ENCODE measurements around the gene RUNX2.

RUNX2 gene

GRCh38 chr6:45590696-45591184, 262.6 kb downstream of the RUNX2 start:
- Mint-ChIP-seq H3K27ac (no peak overlapping the region), H3K4me3 (no peak overlapping the region), H3K4me1 (ENCODE audit: low read depth) (peaks cover 66% of the 10 kb centered on the region), H3K27me3 (ENCODE audit: low read depth) (no peaks in the 10 kb centered on the region), H3K36me3 (ENCODE audit: low read depth) (peaks cover 13% of the 10 kb centered on the region), H3K9me3 (no peaks in the 10 kb centered on the region)

GRCh38 chr6:45591306-45591705, 263.2 kb downstream of the RUNX2 start:
- Mint-ChIP-seq H3K9me3 (no peaks in the 10 kb centered on the region), H3K4me3 (no peak overlapping the region), H3K36me3 (ENCODE audit: low read depth) (peaks cover 13% of the 10 kb centered on the region), H3K27me3 (ENCODE audit: low read depth) (no peaks in the 10 kb centered on the region), H3K27ac (no peak overlapping the region), H3K4me1 (ENCODE audit: low read depth) (peaks cover 61% of the 10 kb centered on the region)

GRCh38 chr6:45591890-45592289, 263.8 kb downstream of the RUNX2 start:
- Mint-ChIP-seq H3K36me3 (ENCODE audit: low read depth) (peaks cover 13% of the 10 kb centered on the region), H3K27me3 (ENCODE audit: low read depth) (no peaks in the 10 kb centered on the region), H3K4me3 (no peak overlapping the region), H3K4me1 (ENCODE audit: low read depth) (peaks cover 58% of the 10 kb centered on the region), H3K9me3 (no peaks in the 10 kb centered on the region), H3K27ac (no peak overlapping the region)

GRCh38 chr6:45592991-45593390, 264.9 kb downstream of the RUNX2 start:
- Mint-ChIP-seq H3K4me3 (no peak overlapping the region), H3K9me3 (peaks cover 3% of the 10 kb centered on the region), H3K27me3 (ENCODE audit: low read depth) (no peaks in the 10 kb centered on the region), H3K4me1 (ENCODE audit: low read depth) (peaks cover 47% of the 10 kb centered on the region), H3K36me3 (ENCODE audit: low read depth) (peaks cover 14% of the 10 kb centered on the region), H3K27ac (no peak overlapping the region)

GRCh38 chr6:45595010-45595851, 267.1 kb downstream of the RUNX2 start:
- Mint-ChIP-seq H3K27ac (peak overlapping the region; percentile 29), H3K4me1 (ENCODE audit: low read depth) (peaks cover 30% of the 10 kb centered on the region), H3K4me3 (no peak overlapping the region), H3K9me3 (peaks cover 21% of the 10 kb centered on the region), H3K27me3 (ENCODE audit: low read depth) (no peaks in the 10 kb centered on the region), H3K36me3 (ENCODE audit: low read depth) (peaks cover 14% of the 10 kb centered on the region)

- Mint-ChIP-seq H3K36me3 (ENCODE audit: low read depth) (peaks cover 17% of the 10 kb centered on the region), H3K27me3 (ENCODE audit: low read depth) (peaks cover 3% of the 10 kb centered on the region), H3K4me1 (ENCODE audit: low read depth) (peaks cover 14% of the 10 kb centered on the region), H3K9me3 (peaks cover 30% of the 10 kb centered on the region), H3K27ac (no peak overlapping the region), H3K4me3 (no peak overlapping the region)
Observed at GRCh38 chr6:45597424-45597823, 269.3 kb downstream of the RUNX2 start.

- peaks cover 22% of the 10 kb centered on the region for H3K36me3 Mint-ChIP-seq (ENCODE audit: low read depth)
- H3K27me3 Mint-ChIP-seq (ENCODE audit: low read depth) = peaks cover 11% of the 10 kb centered on the region
- H3K9me3 Mint-ChIP-seq = peaks cover 44% of the 10 kb centered on the region
- H3K4me1 Mint-ChIP-seq (ENCODE audit: low read depth) = peaks cover 12% of the 10 kb centered on the region
- H3K27ac Mint-ChIP-seq = no peak overlapping the region
- H3K4me3 Mint-ChIP-seq = no peak overlapping the region
Observed at GRCh38 chr6:45599053-45599452, 270.9 kb downstream of the RUNX2 start.

GRCh38 chr6:45605971-45606370, 277.8 kb downstream of the RUNX2 start:
- Mint-ChIP-seq H3K27ac (no peak overlapping the region), H3K27me3 (ENCODE audit: low read depth) (peaks cover 11% of the 10 kb centered on the region), H3K9me3 (peaks cover 24% of the 10 kb centered on the region), H3K36me3 (ENCODE audit: low read depth) (peaks cover 13% of the 10 kb centered on the region), H3K4me3 (no peak overlapping the region), H3K4me1 (ENCODE audit: low read depth) (peaks cover 7% of the 10 kb centered on the region)

GRCh38 chr6:45606831-45607400, 278.8 kb downstream of the RUNX2 start:
- Mint-ChIP-seq H3K4me3 (no peak overlapping the region), H3K9me3 (peaks cover 23% of the 10 kb centered on the region), H3K36me3 (ENCODE audit: low read depth) (peaks cover 13% of the 10 kb centered on the region), H3K27ac (no peak overlapping the region), H3K27me3 (ENCODE audit: low read depth) (peaks cover 10% of the 10 kb centered on the region), H3K4me1 (ENCODE audit: low read depth) (peaks cover 7% of the 10 kb centered on the region)

GRCh38 chr6:45607798-45608197, 279.7 kb downstream of the RUNX2 start:
- peaks cover 18% of the 10 kb centered on the region for H3K9me3 Mint-ChIP-seq
- H3K27ac Mint-ChIP-seq = no peak overlapping the region
- peaks cover 4% of the 10 kb centered on the region for H3K27me3 Mint-ChIP-seq (ENCODE audit: low read depth)
- peaks cover 11% of the 10 kb centered on the region for H3K36me3 Mint-ChIP-seq (ENCODE audit: low read depth)
- peaks cover 7% of the 10 kb centered on the region for H3K4me1 Mint-ChIP-seq (ENCODE audit: low read depth)
- H3K4me3 Mint-ChIP-seq = no peak overlapping the region

- H3K27ac Mint-ChIP-seq = peak overlapping the region; percentile 17
- peaks cover 9% of the 10 kb centered on the region for H3K36me3 Mint-ChIP-seq (ENCODE audit: low read depth)
- peaks cover 7% of the 10 kb centered on the region for H3K4me1 Mint-ChIP-seq (ENCODE audit: low read depth)
- peaks cover 14% of the 10 kb centered on the region for H3K9me3 Mint-ChIP-seq
- no peak overlapping the region for H3K4me3 Mint-ChIP-seq
- no peaks in the 10 kb centered on the region for H3K27me3 Mint-ChIP-seq (ENCODE audit: low read depth)
Observed at GRCh38 chr6:45608252-45608913, 280.3 kb downstream of the RUNX2 start.

- Mint-ChIP-seq H3K27me3 (ENCODE audit: low read depth) (no peaks in the 10 kb centered on the region), H3K4me1 (ENCODE audit: low read depth) (peaks cover 5% of the 10 kb centered on the region), H3K4me3 (no peak overlapping the region), H3K9me3 (peaks cover 7% of the 10 kb centered on the region), H3K27ac (peak overlapping the region; percentile 17), H3K36me3 (ENCODE audit: low read depth) (peaks cover 5% of the 10 kb centered on the region)
Observed at GRCh38 chr6:45609141-45609638, 281.1 kb downstream of the RUNX2 start.

- H3K27ac Mint-ChIP-seq = no peak overlapping the region
- no peaks in the 10 kb centered on the region for H3K36me3 Mint-ChIP-seq (ENCODE audit: low read depth)
- H3K27me3 Mint-ChIP-seq (ENCODE audit: low read depth) = no peaks in the 10 kb centered on the region
- H3K4me3 Mint-ChIP-seq = no peak overlapping the region
- H3K9me3 Mint-ChIP-seq = no peaks in the 10 kb centered on the region
- peaks cover 6% of the 10 kb centered on the region for H3K4me1 Mint-ChIP-seq (ENCODE audit: low read depth)
Observed at GRCh38 chr6:45610374-45610773, 282.2 kb downstream of the RUNX2 start.

- H3K27me3 Mint-ChIP-seq (ENCODE audit: low read depth) = no peaks in the 10 kb centered on the region
- no peaks in the 10 kb centered on the region for H3K36me3 Mint-ChIP-seq (ENCODE audit: low read depth)
- no peak overlapping the region for H3K4me3 Mint-ChIP-seq
- H3K4me1 Mint-ChIP-seq (ENCODE audit: low read depth) = peaks cover 6% of the 10 kb centered on the region
- no peaks in the 10 kb centered on the region for H3K9me3 Mint-ChIP-seq
- no peak overlapping the region for H3K27ac Mint-ChIP-seq
Observed at GRCh38 chr6:45610832-45611231, 282.7 kb downstream of the RUNX2 start.
